LNCaP clone FGC (cell line): Measurements from ENCODE around the gene SLC12A6.

ENCODE experiments used
- DNase-seq: peaks from one replicate; pipeline ENCODE4 v3.0.0-alpha.2; 2011; ENCODE audit warnings: low read depth
- H3K4me3 ChIP-seq: 2 replicates; pipeline ENCODE4 v1.5.1; 2011; ENCODE audit warnings: mild to moderate bottlenecking, low read depth, low read length, control low read depth
- CTCF ChIP-seq: IDR thresholded peaks from 2 replicates; pipeline ENCODE4 v1.5.1; 2012; ENCODE audit warnings: mild to moderate bottlenecking; ENCODE audit not compliant: control insufficient read depth, insufficient read depth; ENCODE audit errors: extremely low read depth

Gene SLC12A6

GRCh38 chr15:34223904-34224596 is 113.5 kb downstream of the SLC12A6 start:
- no peak for DNase-seq
- H3K4me3 ChIP-seq, result peak overlapping the region; percentile 77
- TF ChIP-seq CTCF, result no peak

GRCh38 chr15:34217587-34218225 is 119.9 kb downstream of the SLC12A6 start:
- H3K4me3 ChIP-seq, result no peak overlapping the region
- TF ChIP-seq CTCF, result no peak
- DNase-seq, result no peak

GRCh38 chr15:34216527-34217270 is 120.9 kb downstream of the SLC12A6 start:
- TF ChIP-seq CTCF, result no peak
- no peak overlapping the region for H3K4me3 ChIP-seq
- DNase-seq, result peak; percentile 38

- no peak for DNase-seq
- TF ChIP-seq CTCF, result no peak
- H3K4me3 ChIP-seq, result no peak overlapping the region
These were observed 123.4 kb downstream of the SLC12A6 start for GRCh38 chr15:34214135-34214534.

- TF ChIP-seq CTCF, result no peak
- DNase-seq, result no peak
- H3K4me3 ChIP-seq, result no peak overlapping the region
These were observed 123.9 kb downstream of the SLC12A6 start for GRCh38 chr15:34213690-34214089.

- TF ChIP-seq CTCF, result peak; percentile 94
- peak within 1 kb of the TSS; percentile 66 for H3K4me3 ChIP-seq
- peak; percentile 74 for DNase-seq
These were observed 127.9 kb downstream of the SLC12A6 start, which contains the start of gene KATNBL1 for GRCh38 chr15:34209421-34210282. Gene KATNBL1, minus strand, starts transcription at chr15:34210096. Its CDS starts 46,420 bp downstream, at chr15:34163676.
